Medulla oblongata (tissue), 1 donor: Measurements from ENCODE around the gene LARP4B.

Experiments used
- DNase-seq: peaks from one replicate; pipeline ENCODE4 v3.0.0-alpha.2; 2015; ENCODE audit errors: extremely low spot score

The LARP4B gene

DNA sequence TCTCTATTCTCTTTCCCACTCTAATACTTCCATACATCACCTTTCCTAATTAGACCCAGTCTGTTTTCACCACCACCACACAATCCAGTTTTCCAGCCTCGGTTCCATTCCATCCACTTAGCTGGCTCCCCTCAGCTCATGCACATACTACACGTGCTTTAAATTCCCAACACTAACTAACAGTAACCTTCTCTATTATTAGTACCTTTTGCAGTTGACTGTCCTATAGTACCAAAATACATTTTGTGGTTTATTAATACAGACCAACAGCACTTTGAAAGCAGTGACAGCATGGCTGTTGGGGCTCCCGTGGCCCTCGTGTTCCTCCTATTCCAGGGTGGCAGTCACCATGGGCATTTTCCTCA lies 64.9 kb downstream of the LARP4B start:
- DNase-seq: no peak

DNA sequence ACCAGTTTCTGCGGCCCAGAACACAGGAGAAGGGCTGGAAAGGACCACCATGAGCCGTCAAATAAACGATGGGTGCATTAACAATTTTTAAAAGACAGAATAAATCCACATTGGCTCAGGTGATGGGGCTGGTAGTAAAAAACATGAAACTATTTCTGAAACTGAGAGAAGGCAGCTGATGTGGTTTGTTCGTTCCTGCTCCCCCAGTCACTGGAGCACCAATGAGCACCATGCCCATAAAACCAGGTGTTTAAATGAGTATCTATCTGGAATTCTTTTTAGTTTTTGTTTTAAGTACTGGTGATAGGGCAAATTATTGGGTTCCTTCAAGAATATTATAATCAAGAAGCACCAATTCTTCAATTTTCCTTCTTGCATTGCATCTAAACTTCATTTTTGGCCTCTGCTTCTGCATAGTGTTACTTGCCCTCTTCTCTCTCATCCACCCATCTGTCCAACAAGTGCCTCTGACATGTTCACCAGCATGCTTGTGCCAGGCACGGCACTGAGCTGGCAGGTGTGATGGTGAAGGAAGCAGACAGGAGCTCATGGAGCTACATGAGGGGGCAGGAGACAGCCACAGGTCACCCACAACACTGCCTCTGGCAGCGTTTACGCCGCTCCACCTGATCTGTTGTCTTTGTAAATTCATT lies 65.5 kb downstream of the LARP4B start:
- DNase-seq: no peak

DNA sequence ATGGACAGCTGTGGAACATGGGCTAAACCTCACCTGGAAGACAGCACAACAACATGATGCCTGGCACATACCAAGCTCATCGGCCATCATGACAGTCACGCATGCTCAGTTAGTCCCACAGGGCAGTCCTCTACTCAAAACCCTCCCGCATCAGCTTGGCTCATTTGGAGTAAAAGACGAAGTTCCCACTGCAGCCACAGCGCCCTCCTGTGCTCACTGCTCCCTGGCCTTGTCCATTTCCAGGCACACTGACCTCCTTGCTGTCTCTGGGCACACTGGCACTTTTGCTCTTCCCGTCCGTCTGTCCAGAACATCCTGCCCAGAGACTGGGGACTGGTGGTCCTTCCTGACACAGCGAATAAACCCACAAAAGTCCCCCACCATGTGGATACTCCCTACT lies 66.2 kb downstream of the LARP4B start:
- no peak for DNase-seq

DNA sequence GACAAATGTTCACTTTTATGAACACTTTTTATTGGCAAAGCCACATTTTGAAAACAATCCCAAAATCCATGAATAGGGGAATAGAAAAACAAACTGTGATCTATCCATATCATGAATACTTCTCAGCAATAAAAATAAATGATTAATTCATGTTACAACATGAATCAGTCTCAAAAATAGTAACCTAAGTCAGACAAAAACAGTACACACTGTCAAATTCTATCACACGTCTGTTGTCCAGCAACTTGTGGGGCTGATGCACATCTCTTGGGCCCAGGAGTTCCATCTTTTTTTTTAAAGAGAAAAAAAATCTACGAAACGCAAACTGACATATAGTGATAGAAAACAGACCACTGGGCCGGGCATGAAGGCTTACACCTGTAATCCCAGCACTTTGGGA lies 71.0 kb downstream of the LARP4B start:
- no peak for DNase-seq

DNA sequence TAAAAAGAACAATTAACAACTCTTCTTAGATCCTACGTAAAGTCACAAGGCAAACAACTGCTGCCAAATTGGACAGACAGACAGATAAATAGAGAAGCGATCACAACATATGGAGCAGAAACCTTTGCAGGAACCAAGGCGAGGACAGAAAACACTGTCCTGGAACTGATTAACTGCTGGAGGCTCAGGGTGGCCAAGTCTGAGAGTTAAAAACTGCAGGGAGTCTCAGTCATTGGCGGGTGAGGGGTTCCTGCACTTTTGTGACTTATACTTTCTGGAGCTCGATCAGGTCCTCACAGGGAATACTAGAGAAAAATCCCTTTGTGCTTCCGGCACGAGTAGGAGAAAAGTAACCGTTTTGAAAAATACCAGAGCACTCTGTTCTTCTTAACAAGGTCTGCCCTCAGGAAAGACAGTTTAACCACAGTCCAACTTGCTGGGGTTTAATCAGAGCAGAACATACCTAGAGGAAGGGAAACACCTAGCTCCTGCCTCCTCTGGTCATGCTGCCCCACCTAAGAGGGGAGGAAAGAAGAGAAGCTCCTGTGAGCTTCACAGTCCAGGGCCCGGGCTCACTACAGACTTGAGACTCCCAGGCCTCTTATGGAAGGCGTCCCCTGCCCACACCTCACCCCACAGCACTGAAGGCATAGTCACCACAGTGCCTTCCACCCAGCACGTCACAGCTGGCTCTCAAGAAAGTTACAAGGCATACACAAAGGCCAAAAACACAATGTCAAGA lies 74.9 kb downstream of the LARP4B start:
- no peak for DNase-seq

DNA sequence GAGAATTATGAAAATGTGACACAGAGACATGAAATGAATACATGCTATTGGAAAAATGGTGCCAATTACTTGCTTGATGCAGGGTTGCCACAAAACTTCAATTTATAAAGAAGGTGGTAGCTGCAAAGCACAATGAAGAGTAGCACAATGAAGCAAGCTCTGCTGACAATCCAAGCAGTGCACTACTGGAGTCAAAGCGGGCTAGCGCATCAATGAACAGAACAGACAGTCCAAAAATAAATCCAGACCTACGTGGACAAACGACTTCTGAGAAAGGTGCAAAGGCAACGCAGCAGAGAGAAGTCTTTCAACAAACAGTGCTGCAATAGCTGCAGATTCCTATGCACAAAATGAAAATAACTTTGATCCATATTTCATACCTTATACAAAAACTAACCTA lies 75.8 kb downstream of the LARP4B start:
- DNase-seq: no peak

DNA sequence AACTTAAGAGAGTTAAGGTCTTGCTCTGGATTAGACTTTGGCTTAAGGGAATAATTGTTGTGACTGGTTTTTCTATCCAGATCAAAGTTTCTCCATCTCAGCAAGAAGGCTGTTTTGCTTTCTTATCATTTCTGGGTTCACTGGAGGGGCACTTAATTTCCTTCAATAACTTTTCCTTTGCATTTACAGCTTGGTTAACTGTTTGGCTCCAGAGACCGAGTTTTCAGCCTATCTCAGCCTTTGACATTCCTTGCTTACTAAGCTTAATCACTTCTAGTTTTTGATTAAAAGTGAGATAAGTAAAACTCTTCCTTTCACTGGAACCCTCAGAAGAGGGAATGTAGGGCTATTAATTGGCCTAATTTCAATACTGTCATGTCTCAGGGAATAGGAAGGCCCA lies 76.4 kb downstream of the LARP4B start:
- DNase-seq: no peak

DNA sequence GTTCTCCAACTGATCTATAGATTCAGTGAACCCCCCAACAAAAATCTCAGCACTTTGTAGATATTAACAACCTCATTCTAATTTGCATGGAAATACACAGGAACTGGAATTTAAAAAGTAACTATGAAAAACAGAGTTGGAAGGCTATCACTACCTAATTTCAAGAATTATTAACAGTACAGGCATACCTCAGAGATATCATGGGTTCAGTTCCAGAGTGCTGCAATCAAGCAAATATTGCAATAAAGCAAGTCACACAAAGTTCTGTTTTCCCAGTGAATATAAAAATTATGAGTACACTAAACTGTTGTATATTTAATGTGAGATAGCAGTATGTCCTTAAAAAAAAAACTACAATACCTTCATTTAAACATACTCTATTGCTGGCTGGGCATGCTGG lies 78.5 kb downstream of the LARP4B start:
- no peak for DNase-seq

DNA sequence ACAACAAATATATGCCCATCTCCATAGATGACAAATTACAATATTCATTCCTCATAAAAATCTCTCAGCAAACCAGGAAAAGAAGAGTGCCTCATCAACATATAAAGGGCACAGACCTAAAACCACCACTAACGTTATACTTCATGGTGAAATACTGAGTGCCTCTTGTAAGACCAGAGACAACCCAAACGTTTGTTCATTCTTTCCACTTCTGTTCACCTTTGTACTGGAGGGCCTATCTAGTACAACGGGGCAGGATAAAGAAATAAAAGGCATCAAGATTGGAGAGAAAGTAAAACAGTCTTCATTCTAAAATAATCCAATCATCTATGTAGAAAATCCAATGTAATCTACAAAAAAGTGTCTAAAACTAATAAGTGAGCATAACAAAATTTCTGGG lies 79.1 kb downstream of the LARP4B start:
- no peak for DNase-seq

DNA sequence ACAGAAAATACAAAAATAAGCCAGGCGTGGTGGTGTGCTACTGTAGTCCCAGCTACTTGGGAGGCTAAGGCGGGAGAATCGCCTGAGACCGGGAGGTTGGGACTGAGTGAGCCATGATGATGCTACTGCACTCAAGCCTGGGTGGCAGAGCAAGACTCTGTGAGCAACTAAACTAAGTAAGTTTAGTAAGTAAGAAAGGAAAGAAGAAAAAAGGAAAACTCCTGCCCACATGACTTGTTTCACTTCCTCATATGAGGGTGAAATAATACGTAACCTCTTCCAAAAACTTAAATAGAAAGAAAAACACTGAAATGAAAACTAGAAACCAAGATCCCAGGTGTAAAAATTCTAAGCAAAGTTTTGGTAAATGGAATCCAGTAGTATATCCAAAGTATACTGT lies 79.6 kb downstream of the LARP4B start:
- peak; percentile 19 for DNase-seq

DNA sequence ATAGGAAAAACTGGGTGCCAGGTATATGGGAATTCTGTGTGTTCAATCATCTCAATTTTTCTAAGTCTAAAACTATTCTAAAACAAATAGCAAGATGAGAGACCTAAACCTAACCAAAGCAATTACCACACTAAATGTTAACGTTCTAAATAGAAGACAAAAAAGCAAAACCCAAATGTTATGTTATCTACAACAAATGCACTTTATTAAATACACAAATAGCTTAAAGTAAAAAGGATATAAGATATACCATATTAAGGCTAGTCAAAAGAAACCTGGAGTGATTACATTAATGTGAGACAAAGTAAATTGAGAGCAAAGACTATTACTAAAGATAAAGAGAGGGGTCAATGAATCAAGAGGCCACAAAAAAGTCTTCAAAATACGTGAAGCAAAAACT lies 81.4 kb downstream of the LARP4B start:
- DNase-seq: no peak

DNA sequence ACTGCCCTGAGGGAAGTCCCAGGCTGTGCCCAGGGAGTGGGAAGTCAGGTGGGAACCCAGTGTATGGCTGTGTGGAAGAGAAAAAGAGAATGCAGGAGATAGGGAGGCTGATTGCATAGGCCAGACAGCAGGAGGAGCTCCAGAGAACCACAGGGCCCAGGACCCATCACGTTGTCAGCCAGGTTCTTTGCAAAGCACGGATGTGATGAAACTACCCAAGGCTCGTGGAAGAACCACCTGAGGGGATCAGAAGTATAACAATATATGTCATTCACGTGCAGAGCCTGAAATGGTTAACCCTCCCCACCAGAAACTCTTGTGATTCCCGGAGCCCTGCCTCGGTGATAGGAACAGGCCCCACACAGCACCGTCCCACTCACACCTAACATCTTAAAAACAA lies 83.6 kb downstream of the LARP4B start:
- DNase-seq: no peak

DNA sequence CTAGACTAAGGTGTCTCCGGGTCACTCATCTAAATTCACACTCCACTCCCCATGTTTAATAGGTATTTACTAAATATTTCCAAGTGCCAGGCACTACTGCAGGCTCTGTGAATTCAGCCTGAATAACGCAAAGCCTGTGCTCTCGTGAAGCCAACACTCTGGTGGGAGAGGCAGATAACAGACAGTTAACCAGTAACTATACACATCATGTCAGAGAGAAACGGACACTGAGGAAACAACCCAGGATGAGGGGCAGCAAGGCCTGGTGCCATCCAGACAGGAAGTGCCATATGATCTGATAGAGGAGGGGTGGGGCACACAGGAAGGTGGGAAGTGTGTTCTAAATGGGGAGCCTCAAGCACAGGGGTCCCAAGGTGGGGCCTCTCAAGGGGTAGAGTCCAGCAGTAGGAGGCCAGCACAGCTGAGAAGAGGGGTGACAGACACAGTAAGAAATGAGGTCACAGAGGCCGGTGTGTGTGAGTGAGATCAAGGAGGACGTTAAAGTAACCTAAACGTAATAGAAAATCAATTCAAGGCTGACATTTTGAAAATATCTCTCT lies 85.3 kb downstream of the LARP4B start:
- no peak for DNase-seq

DNA sequence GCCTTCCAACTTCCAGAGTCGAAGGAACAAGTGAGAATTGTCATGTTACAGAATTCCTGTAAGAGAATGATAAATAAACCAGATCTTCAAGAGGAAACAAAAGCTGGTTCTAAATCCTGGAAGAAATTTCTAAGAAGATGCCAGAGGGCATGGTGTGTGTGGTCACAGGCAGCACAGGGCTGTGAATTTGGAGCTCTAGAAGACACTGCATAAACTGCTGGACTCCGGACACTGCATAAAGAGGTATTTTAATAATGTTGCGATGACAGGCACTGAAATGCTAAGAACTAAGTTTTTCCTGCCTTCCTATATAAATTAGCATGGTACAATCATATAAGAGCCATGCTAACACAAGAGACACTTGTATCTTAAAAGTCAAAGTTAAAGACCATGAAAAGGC lies 86.0 kb downstream of the LARP4B start:
- DNase-seq: peak; percentile 33

DNA sequence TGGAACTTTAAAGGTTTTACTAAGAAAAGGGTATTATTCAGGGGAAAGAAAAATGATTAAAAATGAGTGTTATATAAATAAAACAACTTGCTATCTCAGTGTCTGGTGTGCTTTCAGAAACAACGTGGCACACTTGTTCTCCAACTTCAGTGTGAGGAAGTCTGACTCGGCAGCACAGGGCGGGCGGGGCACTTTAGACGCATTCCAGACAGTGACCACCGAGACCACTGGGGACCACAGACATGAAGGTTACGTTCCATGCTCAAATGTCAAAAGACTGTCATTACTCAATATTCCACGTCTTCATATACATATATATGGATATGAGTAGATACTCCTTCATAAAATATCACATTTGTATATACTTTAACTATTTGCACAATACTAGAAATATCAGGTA lies 87.0 kb downstream of the LARP4B start:
- DNase-seq: no peak

DNA sequence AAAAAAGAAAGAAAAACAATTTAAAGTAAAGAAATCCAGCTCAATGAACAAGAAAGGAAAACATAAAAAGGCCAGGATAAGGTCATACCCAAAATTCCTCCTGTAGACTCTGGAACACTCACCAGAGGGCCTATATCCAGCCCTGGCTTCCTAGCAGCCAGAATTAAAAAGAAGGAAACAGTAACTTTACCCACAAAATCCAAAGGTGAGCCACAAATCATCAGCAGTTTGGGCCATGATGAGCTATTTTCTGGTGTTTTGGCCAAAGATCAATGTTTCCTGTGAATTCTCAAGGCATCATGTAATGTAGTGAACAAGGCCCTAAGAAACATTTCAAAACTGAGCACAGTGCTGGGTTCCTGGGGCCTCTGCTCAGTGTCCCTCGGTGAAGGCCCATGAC lies 87.8 kb downstream of the LARP4B start:
- DNase-seq: no peak

DNA sequence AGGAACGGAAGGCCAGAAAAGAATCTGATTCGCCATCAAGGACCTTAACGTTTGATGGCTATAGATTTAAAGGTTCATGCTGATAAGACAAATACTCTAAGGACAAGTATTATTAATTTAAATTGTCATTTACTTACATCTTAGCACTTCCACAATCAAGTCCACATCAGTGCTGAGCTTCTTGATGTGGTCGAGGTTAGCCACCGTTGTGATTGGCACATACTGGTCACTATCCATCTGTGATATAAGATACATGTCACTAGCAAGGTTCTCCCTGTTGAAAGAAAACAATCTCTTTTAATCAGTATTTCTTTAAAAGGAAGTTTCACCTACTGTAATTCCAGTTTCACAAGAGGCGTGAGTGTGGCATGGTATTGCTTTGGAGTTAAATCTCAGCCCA lies 88.7 kb downstream of the LARP4B start:
- no peak for DNase-seq

DNA sequence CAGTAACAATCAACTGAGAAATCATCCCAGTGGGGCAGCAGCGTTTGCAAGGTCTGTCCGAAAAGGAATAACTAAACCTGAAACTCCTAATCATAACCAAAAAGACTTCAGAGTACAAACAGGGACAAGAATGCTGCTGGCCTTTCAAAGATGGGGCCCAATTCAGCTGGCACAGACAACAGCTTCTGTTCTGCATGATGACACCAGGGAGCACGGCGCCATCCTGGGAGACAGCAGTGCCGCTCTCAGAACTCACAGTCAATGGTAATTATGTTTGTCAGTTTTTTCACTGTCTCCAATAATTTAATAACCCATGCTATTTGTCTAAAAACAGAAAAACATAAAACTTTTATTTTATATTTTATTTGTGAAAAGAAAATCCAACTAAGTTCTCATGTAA lies 90.0 kb downstream of the LARP4B start:
- DNase-seq: peak; percentile 41

DNA sequence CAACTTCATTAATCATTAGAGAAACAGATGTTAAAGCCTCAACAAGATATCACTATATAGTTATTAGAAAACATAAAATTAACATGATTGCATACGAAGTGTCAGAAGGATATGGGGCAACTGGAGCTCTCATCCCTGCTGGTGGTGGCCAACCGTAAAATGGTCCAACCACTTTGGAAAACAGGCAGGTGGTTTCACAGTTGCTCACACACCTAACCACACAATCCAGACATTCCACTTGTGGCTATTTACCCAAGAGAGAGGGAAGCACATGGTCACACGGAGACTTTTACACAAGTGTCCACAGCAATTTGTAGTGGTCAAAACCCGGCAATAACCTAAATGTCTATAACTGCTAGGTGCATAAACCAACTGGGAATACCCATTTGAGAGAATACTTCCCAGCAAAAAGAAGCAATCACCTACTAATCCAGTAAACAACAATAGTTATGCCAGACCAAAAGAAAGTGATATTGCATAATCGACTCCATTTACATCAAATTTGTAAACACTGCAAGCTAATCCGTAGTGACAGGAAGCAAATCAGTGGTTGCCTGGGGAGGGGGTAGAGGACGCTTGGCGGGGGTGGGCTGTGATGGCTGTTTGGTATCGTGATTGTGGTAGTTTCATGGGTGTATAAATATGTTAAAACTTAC lies 91.8 kb downstream of the LARP4B start:
- no peak for DNase-seq

DNA sequence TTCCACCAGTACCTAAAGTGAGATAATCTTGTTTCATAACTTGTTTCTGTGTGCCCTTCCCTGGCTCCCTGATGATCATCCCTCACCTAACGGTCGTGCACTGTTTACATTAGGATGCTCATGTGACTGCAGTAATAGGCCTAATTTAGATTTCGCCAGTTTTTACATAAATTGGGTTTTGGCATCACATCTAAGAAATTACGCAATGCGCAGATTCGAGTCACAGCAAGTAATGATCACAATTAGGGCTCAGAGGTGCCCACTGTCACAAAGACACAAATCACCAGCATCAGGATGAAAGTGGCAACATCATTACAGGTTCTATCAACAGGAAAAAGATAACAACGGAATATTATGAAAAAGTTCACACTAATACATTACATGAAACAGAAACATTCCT lies 94.7 kb downstream of the LARP4B start:
- DNase-seq: no peak

DNA sequence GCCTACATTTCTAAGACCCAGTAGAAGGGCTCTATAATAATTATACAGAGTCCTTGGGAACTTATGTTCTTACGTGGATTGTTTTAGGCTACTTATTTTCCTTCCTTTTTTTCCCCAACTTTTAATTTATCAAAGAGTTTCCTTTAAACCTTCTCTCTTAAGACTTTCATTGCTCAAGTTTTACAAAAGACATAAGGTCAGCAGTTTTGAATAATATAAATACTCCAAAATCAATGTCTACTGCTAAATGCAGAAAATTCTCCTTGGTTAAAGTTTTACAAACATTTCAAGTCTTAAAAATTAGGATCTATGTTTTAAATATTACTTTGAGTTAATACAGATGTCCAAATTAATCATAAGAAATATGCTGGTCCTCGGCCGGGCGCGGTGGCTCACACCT lies 97.0 kb downstream of the LARP4B start:
- DNase-seq: no peak

DNA sequence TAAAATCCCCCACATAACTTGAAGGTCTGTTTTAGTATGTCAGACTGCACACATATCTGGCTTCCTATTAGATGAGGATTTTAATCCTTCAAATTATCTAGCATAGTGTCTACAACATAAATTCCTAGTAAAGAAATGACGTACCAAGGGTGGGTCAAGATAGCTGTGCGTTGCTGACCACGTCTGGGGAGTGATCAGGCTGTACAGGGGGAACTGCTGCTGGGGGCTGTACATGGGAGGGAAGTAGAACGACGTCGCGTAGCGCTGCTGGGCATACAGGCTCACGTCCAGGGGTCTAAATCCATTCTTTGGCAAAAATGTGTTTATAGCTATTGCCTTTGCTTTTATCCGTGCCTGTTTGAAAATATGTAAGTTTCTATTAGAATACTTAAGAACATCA lies 102.3 kb downstream of the LARP4B start:
- no peak for DNase-seq

DNA sequence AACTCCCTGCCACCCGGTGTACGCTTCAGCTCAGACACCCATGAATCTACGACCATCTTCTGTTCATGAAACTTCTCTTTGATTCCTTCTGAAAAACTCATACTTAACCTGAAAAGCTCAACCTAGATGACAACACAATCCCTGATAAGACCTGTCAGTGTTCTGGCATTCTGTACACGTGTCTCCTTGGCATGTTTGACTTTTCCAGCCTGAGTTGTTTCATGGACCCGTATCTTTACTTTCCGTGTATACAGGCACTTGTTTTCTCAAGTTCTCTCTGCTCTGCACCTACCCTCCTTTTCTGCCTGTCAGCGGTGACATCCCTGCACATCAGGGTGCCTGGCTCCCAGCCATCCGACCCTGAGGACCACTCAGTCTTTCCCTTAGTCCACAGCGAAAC lies 103.3 kb downstream of the LARP4B start:
- no peak for DNase-seq
